VCaP (cell line): ENCODE measurements around the gene SSR1.

ENCODE experiments used
- H3K27ac ChIP-seq: fragments of 450-650 bp; 2 replicates; pipeline ENCODE4 v1.5.1; 2017
- TF ChIP-seq, protein P1 (sequence below): fragments of 450-650 bp; conservative IDR thresholded peaks from 2 replicates; pipeline ENCODE4 v1.5.1; 2017; ENCODE audit warnings: mild to moderate bottlenecking, moderate library complexity

The SSR1 gene

DNA sequence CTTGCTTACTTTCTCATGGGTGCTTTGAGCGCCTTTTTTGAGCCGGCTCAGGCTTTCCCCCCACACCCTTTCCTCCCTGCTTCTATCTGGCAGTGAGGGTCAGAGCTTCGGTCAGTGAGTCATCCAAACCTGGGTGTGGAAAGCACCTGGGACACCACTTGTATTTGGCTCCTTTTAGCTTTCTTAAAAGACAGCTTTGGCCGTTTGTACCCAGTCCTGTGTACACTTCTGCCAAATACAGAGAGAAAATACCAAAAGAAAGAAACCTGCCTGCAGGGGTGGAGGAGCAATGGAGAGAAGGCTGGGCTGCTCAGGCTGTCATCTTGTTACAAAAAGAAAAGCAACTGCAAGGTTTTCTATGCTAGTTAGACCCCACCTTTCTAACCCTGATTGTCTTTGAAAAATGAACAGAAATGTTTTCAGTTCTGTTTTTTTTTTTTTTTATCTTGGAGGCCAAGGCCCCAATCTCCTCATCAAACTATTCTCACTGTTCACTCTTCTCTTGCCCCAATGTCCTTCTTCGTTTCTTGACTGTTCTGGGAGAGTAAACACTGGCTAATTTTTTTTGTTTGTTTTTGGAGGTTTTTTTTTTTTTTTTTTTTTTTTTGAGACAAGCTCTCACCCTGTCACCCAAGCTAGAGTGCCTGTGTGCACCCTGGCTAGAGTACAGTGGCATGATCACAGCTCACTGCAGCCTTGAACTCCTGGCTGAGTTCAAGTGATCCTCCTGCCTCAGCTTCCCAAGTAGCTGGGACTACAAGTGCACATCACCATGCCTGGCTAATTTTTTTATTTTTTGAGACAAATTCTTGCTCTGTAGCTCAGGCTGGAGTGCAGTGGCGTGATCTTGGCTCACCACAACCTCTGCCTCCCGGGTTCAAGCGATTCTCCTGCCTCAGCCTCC lies 76.4 kb downstream of the SSR1 start:
- H3K27ac ChIP-seq = peak overlapping the region; percentile 76

DNA sequence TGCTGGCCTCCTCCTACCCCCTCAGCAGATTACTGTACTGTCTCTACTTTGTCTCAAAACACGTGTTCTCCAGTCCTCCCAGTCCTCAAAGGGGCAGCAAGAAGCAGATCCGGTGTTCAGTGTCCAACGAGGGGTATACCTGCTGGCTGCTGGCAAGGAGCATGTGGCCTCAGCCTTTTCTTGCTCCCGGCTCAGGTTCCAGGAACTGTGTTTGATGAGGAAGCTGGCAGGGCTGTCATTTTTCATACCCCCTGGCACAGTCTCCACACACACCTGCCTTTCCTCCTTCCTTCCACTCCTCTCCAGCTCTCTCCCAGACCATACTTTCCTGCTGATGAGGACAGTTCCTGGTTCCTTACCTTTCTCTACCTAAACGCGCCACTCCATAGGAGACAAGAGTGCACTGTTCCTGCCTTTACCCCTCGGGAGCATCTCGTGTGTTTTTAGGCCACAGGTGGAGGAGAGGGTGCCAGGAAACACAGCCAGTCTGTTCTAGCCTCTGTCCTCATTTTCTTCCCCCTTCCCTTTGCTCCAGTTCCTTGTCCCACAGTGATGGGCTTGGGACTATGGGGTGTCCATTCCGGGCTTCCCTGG lies 77.2 kb downstream of the SSR1 start:
- TF ChIP-seq, protein P1, sequence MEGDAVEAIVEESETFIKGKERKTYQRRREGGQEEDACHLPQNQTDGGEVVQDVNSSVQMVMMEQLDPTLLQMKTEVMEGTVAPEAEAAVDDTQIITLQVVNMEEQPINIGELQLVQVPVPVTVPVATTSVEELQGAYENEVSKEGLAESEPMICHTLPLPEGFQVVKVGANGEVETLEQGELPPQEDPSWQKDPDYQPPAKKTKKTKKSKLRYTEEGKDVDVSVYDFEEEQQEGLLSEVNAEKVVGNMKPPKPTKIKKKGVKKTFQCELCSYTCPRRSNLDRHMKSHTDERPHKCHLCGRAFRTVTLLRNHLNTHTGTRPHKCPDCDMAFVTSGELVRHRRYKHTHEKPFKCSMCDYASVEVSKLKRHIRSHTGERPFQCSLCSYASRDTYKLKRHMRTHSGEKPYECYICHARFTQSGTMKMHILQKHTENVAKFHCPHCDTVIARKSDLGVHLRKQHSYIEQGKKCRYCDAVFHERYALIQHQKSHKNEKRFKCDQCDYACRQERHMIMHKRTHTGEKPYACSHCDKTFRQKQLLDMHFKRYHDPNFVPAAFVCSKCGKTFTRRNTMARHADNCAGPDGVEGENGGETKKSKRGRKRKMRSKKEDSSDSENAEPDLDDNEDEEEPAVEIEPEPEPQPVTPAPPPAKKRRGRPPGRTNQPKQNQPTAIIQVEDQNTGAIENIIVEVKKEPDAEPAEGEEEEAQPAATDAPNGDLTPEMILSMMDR = no peak
- H3K27ac ChIP-seq = peak overlapping the region; percentile 76

More for the DNA sequence above, 76.4 kb downstream of the SSR1 start:
- TF ChIP-seq, protein P1 = no peak

DNA sequence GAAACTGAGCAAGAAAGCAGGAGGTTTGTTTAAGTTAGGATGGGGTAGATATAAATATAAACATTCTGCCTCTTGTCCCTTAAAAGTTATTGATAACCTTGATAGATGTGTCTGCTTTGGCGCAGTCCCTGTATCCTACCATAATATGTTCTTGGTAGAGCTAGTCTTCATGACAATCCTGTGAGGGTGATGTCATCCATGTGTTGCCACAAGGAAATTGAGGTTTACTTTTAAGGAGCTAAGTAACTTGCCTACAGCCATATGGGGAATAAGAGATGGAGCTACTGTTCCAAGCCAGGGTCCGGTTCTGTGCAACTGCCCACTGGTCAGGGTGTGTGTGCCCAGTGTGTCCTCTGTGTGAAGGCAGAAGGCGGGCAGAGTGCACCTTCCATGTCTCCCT lies 78.5 kb downstream of the SSR1 start:
- TF ChIP-seq, protein P1 = no peak
- peak overlapping the region; percentile 76 for H3K27ac ChIP-seq

DNA sequence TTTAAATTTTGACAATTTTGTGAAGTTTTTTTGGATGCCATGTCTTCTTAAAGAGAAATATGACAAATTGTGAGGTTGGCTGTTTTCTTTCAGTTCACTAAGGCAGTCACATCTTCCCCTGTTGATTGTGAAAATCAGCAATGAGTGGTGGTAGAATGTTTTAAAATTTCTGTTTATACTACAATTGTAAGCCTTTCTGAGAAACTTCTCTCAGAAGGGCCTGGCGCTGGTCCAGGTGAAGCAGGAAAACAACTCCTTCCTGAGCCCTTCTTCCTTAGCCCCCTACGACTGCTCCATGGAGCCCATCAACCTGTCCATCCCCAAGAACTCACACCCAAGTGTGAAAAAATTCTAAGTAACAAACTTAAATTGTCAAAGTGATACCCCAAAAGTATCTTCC lies 80.6 kb downstream of the SSR1 start:
- no peak overlapping the region for H3K27ac ChIP-seq
- TF ChIP-seq, protein P1 = no peak

DNA sequence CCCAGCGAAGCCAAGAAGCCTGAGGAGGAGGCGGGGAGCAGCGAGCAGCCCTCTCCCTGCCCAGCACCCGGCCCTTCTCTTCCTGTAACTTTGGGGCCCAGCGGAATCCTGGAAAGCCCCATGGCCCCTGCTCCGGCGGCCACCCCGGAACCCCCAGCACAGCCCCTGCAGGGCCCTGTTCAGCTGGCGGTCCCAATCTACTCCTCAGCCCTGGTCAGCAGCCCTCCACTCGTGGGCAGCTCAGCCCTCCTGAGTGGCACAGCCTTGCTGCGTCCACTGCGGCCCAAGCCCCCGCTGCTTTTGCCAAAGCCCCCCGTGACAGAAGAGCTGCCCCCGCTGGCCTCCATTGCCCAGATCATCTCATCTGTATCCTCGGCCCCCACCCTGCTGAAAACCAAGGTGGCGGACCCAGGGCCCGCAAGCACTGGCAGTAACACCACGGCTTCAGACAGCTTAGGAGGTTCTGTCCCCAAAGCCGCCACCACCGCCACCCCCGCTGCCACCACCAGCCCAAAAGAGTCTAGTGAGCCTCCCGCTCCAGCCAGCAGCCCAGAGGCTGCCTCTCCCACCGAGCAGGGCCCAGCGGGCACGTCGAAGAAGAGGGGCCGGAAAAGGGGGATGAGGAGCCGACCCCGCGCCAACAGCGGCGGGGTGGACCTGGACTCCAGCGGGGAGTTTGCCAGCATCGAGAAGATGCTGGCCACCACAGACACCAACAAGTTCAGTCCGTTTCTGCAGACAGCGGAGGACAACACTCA lies 81.9 kb downstream of the SSR1 start:
- no peak overlapping the region for H3K27ac ChIP-seq

DNA sequence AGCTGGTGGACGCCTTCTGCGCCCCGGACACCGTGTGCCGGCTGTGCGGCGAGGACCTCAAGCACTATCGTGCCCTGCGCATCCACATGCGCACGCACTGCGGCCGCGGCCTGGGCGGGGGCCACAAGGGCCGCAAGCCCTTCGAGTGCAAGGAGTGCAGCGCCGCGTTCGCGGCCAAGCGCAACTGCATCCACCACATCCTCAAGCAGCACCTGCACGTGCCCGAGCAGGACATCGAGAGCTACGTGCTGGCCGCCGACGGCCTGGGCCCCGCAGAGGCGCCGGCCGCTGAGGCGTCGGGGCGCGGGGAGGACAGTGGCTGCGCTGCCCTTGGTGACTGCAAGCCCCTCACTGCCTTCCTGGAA lies 82.7 kb downstream of the SSR1 start:
- TF ChIP-seq, protein P1 = no peak
- no peak overlapping the region for H3K27ac ChIP-seq

More for the DNA sequence above, 81.9 kb downstream of the SSR1 start:
- TF ChIP-seq, protein P1 = no peak
